ENCODE measurements around the gene NR2F1-AS1. TPM values are rescaled to one million over a fixed set of nuclear protein-coding genes. Genes with fewer than 3 reads are reported as not detected.

NR2F1-AS1 gene
- total RNA-seq, 1 experiment from 2014 or later, result 27.0 TPM

- ATAC-seq (no peak), DNase-seq (ENCODE audit: low read depth, low spot score) (no peak)
- POLR2A ChIA-PET, result no interaction called here
- Histone ChIP-seq H3K4me1 (ENCODE audit: control insufficient read depth, insufficient read depth, low read length) (no peaks in the 10 kb centered on the region), H3K27me3 (ENCODE audit: control insufficient read depth, insufficient read depth, low read length) (no peaks in the 10 kb centered on the region), H3K9me3 (ENCODE audit: control insufficient read depth, insufficient read depth, low read depth, low read length) (no peaks in the 10 kb centered on the region), H3K4me3 (ENCODE audit: low read depth in 2 of 2, low read length in 2 of 2) (no peak overlapping the region), H3K27ac (ENCODE audit: low read length) (no peak overlapping the region), H3K36me3 (ENCODE audit: control insufficient read depth, insufficient read depth, low read length) (no peaks in the 10 kb centered on the region)
- CTCF ChIA-PET, result no interaction called here
- BruUV-seq (replicated peaks), result no TSS peak
- TF ChIP-seq TCF7L2 (IDR thresholded peaks at IDR 0.05; ENCODE audit: low read depth, low read length) (no peak), SIN3A (IDR thresholded peaks at IDR 0.05; ENCODE audit: borderline replicate concordance, insufficient read depth, low read depth, low read length) (no peak), REST (IDR thresholded peaks at IDR 0.05; ENCODE audit: insufficient read depth in 1 of 2, low read depth in 2 of 2, low read length in 1 of 2) (no peak), CTCF (IDR thresholded peaks at IDR 0.05) (no peak), POLR2AphosphoS5 (IDR thresholded peaks at IDR 0.05; ENCODE audit: low read depth, low read length) (no peak)
- intact Hi-C loops (cut with micrococcal nuclease; ENCODE audit: unreplicated experiment) (no loop called here), in situ Hi-C loops (cut with HindIII; ENCODE audit: low pct_unique_long_range_greater_than_20kb, low sequenced_read_pairs) (no loop called here)
These were observed 128.8 kb downstream of the NR2F1-AS1 start for GRCh38 chr5:93452255-93452654.

GRCh38 chr5:93438124-93438523, 142.9 kb downstream of the NR2F1-AS1 start:
- no peaks in the 10 kb centered on the region for H3K27me3 ChIP-seq (ENCODE audit: control insufficient read depth, insufficient read depth, low read length)
- ATAC-seq (no peak), DNase-seq (ENCODE audit: low read depth, low spot score) (no peak)
- H3K36me3 ChIP-seq (ENCODE audit: control insufficient read depth, insufficient read depth, low read length), result no peaks in the 10 kb centered on the region
- in situ Hi-C loops (cut with HindIII; ENCODE audit: low pct_unique_long_range_greater_than_20kb, low sequenced_read_pairs) (no loop called here), intact Hi-C loops (cut with micrococcal nuclease; ENCODE audit: unreplicated experiment) (no loop called here)
- no peak for TF ChIP-seq REST (IDR thresholded peaks at IDR 0.05; ENCODE audit: insufficient read depth in 1 of 2, low read depth in 2 of 2, low read length in 1 of 2)
- no peak overlapping the region for H3K27ac ChIP-seq (ENCODE audit: low read length)
- H3K4me3 ChIP-seq (ENCODE audit: low read depth in 2 of 2, low read length in 2 of 2), result no peak overlapping the region
- ChIA-PET CTCF (no interaction called here), POLR2A (no interaction called here)
- no peaks in the 10 kb centered on the region for H3K4me1 ChIP-seq (ENCODE audit: control insufficient read depth, insufficient read depth, low read length)
- no TSS peak for BruUV-seq (replicated peaks)
- H3K9me3 ChIP-seq (ENCODE audit: control insufficient read depth, insufficient read depth, low read depth, low read length), result no peaks in the 10 kb centered on the region

All from Panc1 (cell line).